H7 (cell line): Measurements from ENCODE around the gene EXD2. TPM values are rescaled to one million over a fixed set of nuclear protein-coding genes. Genes with fewer than 3 reads are reported as not detected.

Experiments
- DNase-seq: peaks from one replicate; pipeline ENCODE4 v3.0.0; 2012
- H3K27me3 ChIP-seq: 2 replicates; pipeline ENCODE4 v1.6.0; 2011; ENCODE audit warnings: mild to moderate bottlenecking, low read length; ENCODE audit not compliant: control insufficient read depth, insufficient read depth
- H3K36me3 ChIP-seq: replicated peaks from 2 replicates; pipeline ENCODE4 v1.5.1; 2011; ENCODE audit warnings: low read length; ENCODE audit not compliant: control insufficient read depth, insufficient read depth
- H3K4me3 ChIP-seq: 2 replicates; pipeline ENCODE4 v1.5.1; 2011; ENCODE audit warnings: low read depth, mild to moderate bottlenecking, control low read depth, low read length, moderate library complexity; ENCODE audit not compliant: insufficient read depth
- total RNA-seq: library from RNA; depleted of rRNA; stranded (reverse); fragments of >200 nt; shearing (Covaris generic); gene quantifications from 2 replicates; pipeline ENCODE4 v1.2.3, GENCODE V29; 2014

Gene EXD2
- total RNA-seq, 1 experiment from 2014 or later, result 23.2 TPM

- Histone ChIP-seq H3K27me3 (no peaks in the 10 kb centered on the region), H3K4me3 (no peak overlapping the region), H3K36me3 (no peaks in the 10 kb centered on the region)
- DNase-seq, result no peak
Measured at GRCh38 chr14:69249603-69250002, 58.3 kb downstream of the EXD2 start.

- Histone ChIP-seq H3K36me3 (no peaks in the 10 kb centered on the region), H3K4me3 (no peak overlapping the region), H3K27me3 (peaks cover 9% of the 10 kb centered on the region)
- no peak for DNase-seq
Measured at GRCh38 chr14:69252851-69253250, 61.6 kb downstream of the EXD2 start.

DNA sequence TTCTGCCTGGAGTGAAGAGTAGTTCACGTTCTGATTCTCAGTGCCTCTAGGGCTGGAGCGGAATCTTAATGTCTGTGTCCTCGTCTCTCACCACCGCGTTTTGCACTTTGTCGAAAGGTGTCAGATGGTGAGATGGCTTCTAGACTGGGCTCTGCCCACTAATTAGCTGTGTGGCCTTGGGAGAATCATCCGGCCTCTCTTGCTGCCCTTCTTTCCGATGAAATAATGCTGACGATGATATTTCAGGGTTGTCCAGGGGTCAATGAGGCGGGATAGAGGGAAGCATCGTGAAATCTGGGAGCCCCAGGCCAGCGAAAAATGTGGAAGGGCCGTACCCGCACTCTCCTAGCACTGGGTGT lies 67.8 kb downstream of the EXD2 start:
- DNase-seq, result no peak
- Histone ChIP-seq H3K27me3 (peaks cover 55% of the 10 kb centered on the region), H3K36me3 (no peaks in the 10 kb centered on the region), H3K4me3 (peak overlapping the region; percentile 73)

GRCh38 chr14:69259527-69260189 lies 68.4 kb downstream of the EXD2 start, which contains the start of gene GALNT16:
GALNT16 (plus strand) TSS chr14:69260158; CDS start chr14:69260291, 133 bp downstream.
- H3K27me3 ChIP-seq, result peaks cover 55% of the 10 kb centered on the region
- no peaks in the 10 kb centered on the region for H3K36me3 ChIP-seq
- H3K4me3 ChIP-seq, result peak within 1 kb of the TSS; percentile 73
- DNase-seq, result peak; percentile 90

- peak; percentile 92 for DNase-seq
- H3K27me3 ChIP-seq, result peaks cover 54% of the 10 kb centered on the region
- H3K4me3 ChIP-seq, result peak overlapping the region; percentile 73
- no peaks in the 10 kb centered on the region for H3K36me3 ChIP-seq
Measured at GRCh38 chr14:69260190-69260860, 69.0 kb downstream of the EXD2 start.

DNA sequence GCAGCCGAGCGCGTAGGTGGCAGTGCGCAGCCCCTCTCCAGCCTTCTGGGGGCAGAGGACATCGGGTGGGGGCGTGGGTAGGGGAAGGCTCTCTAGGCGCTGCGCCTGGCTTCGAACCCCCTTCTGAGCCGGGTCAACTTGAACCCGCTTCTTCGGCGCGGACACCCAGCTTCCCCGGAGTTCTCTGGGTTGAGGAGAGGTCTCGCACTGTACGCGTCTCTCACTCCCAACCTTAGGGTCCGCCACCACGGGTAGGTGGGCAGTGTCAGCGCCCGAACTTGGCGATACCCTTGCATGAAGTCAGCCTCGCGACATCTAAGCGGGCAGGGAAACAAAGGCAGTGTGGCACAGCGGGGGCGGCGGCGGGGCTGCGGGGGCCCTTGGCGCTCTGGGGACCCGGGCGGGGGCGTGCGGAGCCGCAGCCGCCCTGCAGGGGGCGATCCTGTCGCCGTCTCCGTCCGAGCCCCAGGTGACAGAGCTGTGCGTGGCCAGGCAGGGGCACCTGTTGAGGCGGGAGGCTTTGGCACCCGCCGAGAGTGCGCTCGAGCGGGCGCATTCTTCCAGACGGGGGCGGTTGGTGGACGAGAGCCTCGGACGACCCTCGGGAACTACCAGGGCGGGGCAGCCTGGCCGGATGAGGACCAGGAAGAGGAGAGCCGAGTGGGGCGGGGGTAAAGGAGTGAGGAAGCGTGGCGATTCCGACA lies 69.7 kb downstream of the EXD2 start:
- DNase-seq, result peak; percentile 96
- Histone ChIP-seq H3K27me3 (peaks cover 54% of the 10 kb centered on the region), H3K36me3 (no peaks in the 10 kb centered on the region)

GRCh38 chr14:69261761-69262331 lies 70.5 kb downstream of the EXD2 start:
- no peaks in the 10 kb centered on the region for H3K36me3 ChIP-seq
- H3K27me3 ChIP-seq, result peaks cover 54% of the 10 kb centered on the region
- DNase-seq, result peak; percentile 57
- H3K4me3 ChIP-seq, result peak overlapping the region; percentile 73

More for the DNA sequence above, 69.7 kb downstream of the EXD2 start:
- peak overlapping the region; percentile 73 for H3K4me3 ChIP-seq

GRCh38 chr14:69262516-69262915 lies 71.2 kb downstream of the EXD2 start:
- Histone ChIP-seq H3K36me3 (no peaks in the 10 kb centered on the region), H3K27me3 (peaks cover 48% of the 10 kb centered on the region), H3K4me3 (no peak overlapping the region)
- no peak for DNase-seq

- no peak overlapping the region for H3K4me3 ChIP-seq
- H3K27me3 ChIP-seq, result peaks cover 41% of the 10 kb centered on the region
- H3K36me3 ChIP-seq, result no peaks in the 10 kb centered on the region
- no peak for DNase-seq
Measured at GRCh38 chr14:69263364-69263763, 72.1 kb downstream of the EXD2 start.

- no peak for DNase-seq
- Histone ChIP-seq H3K4me3 (no peak overlapping the region), H3K27me3 (peaks cover 37% of the 10 kb centered on the region), H3K36me3 (no peaks in the 10 kb centered on the region)
Measured at GRCh38 chr14:69263771-69264170, 72.5 kb downstream of the EXD2 start.

GRCh38 chr14:69266572-69267345 lies 75.5 kb downstream of the EXD2 start:
- H3K27me3 ChIP-seq, result peaks cover 10% of the 10 kb centered on the region
- DNase-seq, result no peak
- H3K36me3 ChIP-seq, result no peaks in the 10 kb centered on the region
- H3K4me3 ChIP-seq, result no peak overlapping the region

DNA sequence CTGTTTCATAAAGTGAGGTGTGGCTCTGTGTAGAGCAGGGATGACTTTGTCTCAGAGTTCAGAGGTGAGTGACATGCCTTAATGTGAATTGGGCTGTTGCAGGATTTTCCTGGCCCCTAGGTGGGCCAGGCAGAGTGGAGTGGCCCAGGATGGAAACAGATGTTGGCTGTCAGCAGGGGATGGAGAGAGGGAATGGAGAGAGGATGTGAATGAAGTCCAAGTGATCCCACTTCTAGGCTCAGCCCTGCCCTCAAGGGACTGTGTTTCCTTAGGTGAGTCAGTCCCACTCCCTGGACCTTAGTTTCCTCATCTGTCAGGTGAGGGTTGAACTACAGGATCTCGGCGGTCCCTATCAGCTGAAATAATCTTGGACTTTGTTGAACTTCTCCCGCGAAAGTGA lies 76.2 kb downstream of the EXD2 start:
- no peaks in the 10 kb centered on the region for H3K36me3 ChIP-seq
- H3K4me3 ChIP-seq, result no peak overlapping the region
- DNase-seq, result no peak
- H3K27me3 ChIP-seq, result peaks cover 2% of the 10 kb centered on the region

DNA sequence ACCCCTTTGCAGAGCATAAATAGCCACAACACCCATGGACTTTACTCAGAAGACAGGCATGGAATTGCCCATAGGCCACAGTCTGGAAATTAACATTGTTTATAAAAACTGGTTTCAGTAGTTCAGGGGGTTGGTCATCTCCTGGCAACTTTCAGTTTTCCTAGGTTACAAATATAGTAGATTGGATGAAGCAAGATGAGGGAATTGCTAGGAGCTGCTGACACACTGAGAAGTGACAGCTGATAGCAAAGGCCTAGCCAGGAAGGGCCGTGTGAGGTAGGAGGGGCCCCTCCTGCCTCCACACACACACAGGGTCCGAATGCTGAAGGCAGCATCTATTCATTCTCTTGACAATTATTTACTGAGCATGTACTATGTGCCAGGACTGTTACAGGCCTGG lies 76.9 kb downstream of the EXD2 start:
- no peak for DNase-seq
- no peaks in the 10 kb centered on the region for H3K36me3 ChIP-seq
- H3K27me3 ChIP-seq, result no peaks in the 10 kb centered on the region
- H3K4me3 ChIP-seq, result no peak overlapping the region

DNA sequence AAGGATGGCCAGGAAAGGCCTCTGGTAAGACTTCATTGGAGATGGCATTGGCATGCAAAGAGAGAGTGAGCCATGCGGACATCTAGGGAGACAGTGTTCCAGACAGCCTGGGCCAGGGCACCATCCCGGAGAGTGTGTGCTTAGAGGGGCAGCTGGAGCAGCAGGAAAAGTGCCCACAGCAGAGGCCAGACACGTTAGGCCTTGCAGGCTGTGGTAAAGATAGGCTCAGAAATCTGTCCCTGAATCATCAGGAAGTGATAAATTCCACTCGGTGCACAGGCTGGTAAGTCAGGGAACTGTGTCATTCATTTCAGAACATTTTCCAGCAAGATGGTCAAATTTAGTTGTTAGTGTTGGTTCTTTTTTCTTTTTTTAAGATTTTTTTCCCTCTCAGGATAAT lies 77.5 kb downstream of the EXD2 start:
- DNase-seq, result no peak
- H3K4me3 ChIP-seq, result no peak overlapping the region
- H3K36me3 ChIP-seq, result no peaks in the 10 kb centered on the region
- no peaks in the 10 kb centered on the region for H3K27me3 ChIP-seq
